ENCODE results near the gene TBRG4. TPM values are rescaled to one million over a fixed set of nuclear protein-coding genes. Genes with fewer than 3 reads are reported as not detected.

The TBRG4 gene
- total RNA-seq, 1 experiment from 2014 or later = 127 TPM

GRCh38 chr7:45052011-45052410 lies 59.5 kb downstream of the TBRG4 start:
- Mint-ChIP-seq H3K4me3 (no peak overlapping the region), H3K27me3 (ENCODE audit: low read depth) (no peaks in the 10 kb centered on the region), H3K9me3 (no peaks in the 10 kb centered on the region), H3K27ac (0 out of 7 replicates have a peak overlapping the region, but pooled peaks of 1 of the 3 experiments have one; percentile 11), H3K4me1 (no peaks in the 10 kb centered on the region), H3K36me3 (ENCODE audit: insufficient read depth in 1 of 3, low read depth in 3 of 3) (no peaks in the 10 kb centered on the region; a peak in 2 of 7 replicates)
- H2BK120ac ChIP-seq (ENCODE audit: low read depth, low read length, poor library complexity, severe bottlenecking) = no peak overlapping the region
- no peak overlapping the region for H3K4ac ChIP-seq (ENCODE audit: low read depth, low read length)
- no peak overlapping the region for H2BK12ac ChIP-seq (ENCODE audit: insufficient read length, low read depth, low read length)
- no peaks in the 10 kb centered on the region for H3K4me1 ChIP-seq (ENCODE audit: insufficient read depth, low read length)
- no peak overlapping the region for H2BK15ac ChIP-seq (ENCODE audit: low read depth, low read length)
- no peaks in the 10 kb centered on the region for H4K20me1 ChIP-seq (ENCODE audit: control insufficient read depth, insufficient read depth, insufficient read length)
- WGBS (ENCODE audit: extremely low coverage, insufficient read length, low lambda C conversion rate) = no CpG with 5 or more reads among the region's 3 CpGs
- no peak overlapping the region for H2BK5ac ChIP-seq (ENCODE audit: insufficient read length, low read length)
- no peaks in the 10 kb centered on the region for H3K27me3 ChIP-seq (ENCODE audit: insufficient read depth, low read length)
- H3K23ac ChIP-seq (ENCODE audit: insufficient read length, low read depth, low read length) = no peak overlapping the region
- H3K18ac ChIP-seq (ENCODE audit: insufficient read length, low read depth, low read length) = no peak overlapping the region
- DNase-seq = no peak
- no peaks in the 10 kb centered on the region for H3K9me3 ChIP-seq (ENCODE audit: control insufficient read depth, low read depth, low read length)
- no peak overlapping the region for H3K14ac ChIP-seq (ENCODE audit: insufficient read depth, low read length)
- H3K79me2 ChIP-seq (ENCODE audit: insufficient read depth, low read length) = no peaks in the 10 kb centered on the region
- H4K5ac ChIP-seq (ENCODE audit: insufficient read length, low read depth, low read length) = no peak overlapping the region
- no peak overlapping the region for H3K9ac ChIP-seq (ENCODE audit: extremely low read depth, insufficient read length, low read length)
- H3K23me2 ChIP-seq (ENCODE audit: insufficient read length, low read depth, low read length, poor library complexity, severe bottlenecking) = no peaks in the 10 kb centered on the region
- no peak overlapping the region for H3K56ac ChIP-seq (ENCODE audit: insufficient read length, low read depth, low read length)
- no peak overlapping the region for H2BK20ac ChIP-seq (ENCODE audit: low read depth, low read length, poor library complexity, severe bottlenecking)
- no peak overlapping the region for H4K91ac ChIP-seq (ENCODE audit: insufficient read length, low read depth, low read length)
- H3K79me1 ChIP-seq (ENCODE audit: insufficient read depth, low read depth, low read length, poor library complexity, severe bottlenecking) = no peaks in the 10 kb centered on the region
- H3K27ac ChIP-seq (ENCODE audit: insufficient read length, low read depth, low read length) = no peak overlapping the region
- H3K4me2 ChIP-seq (ENCODE audit: insufficient read depth, insufficient read length, low read length) = no peak overlapping the region
- H4K8ac ChIP-seq (replicated peaks; ENCODE audit: insufficient read length, low read depth, low read length) = no peak overlapping the region
- TF ChIP-seq CTCF (conservative IDR thresholded peaks at IDR 0.05) = no peak
- H3T11ph ChIP-seq (ENCODE audit: low read length) = no peak overlapping the region
- H2AFZ ChIP-seq (ENCODE audit: low read length) = no peak overlapping the region
- H2AK5ac ChIP-seq (ENCODE audit: insufficient read length, low read length) = no peak overlapping the region

All from H9 (cell line).